ENCODE data around the gene LEPROT.

LEPROT gene

GRCh38 chr1:65412984-65413375 is 7.5 kb upstream of the LEPROT start:
- no peak for DNase-seq (ENCODE audit: insufficient read length, low spot score)

DNA sequence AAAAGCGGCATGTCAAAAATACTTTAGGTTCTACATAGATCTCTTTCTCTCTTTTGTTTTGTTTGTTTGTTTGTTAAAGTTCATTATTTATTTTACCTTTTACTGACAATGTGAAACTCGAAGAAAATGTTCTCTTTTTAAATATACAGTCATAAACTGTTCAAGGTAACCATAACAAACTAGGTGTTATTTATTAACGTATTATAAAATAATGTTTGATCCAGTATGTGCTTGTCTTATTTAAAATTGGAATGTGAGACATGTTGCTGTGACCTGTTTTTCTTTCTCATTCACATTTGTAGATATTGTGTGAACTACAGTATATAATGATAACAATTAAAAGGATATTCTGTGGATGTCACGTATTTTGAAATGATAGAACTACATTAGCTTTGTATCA is 5.9 kb upstream of the LEPROT start:
- no peak for DNase-seq (ENCODE audit: insufficient read length, low spot score)
- peak; percentile 51 for FAIRE-seq
- TF ChIP-seq, protein P1, sequence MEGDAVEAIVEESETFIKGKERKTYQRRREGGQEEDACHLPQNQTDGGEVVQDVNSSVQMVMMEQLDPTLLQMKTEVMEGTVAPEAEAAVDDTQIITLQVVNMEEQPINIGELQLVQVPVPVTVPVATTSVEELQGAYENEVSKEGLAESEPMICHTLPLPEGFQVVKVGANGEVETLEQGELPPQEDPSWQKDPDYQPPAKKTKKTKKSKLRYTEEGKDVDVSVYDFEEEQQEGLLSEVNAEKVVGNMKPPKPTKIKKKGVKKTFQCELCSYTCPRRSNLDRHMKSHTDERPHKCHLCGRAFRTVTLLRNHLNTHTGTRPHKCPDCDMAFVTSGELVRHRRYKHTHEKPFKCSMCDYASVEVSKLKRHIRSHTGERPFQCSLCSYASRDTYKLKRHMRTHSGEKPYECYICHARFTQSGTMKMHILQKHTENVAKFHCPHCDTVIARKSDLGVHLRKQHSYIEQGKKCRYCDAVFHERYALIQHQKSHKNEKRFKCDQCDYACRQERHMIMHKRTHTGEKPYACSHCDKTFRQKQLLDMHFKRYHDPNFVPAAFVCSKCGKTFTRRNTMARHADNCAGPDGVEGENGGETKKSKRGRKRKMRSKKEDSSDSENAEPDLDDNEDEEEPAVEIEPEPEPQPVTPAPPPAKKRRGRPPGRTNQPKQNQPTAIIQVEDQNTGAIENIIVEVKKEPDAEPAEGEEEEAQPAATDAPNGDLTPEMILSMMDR (IDR thresholded peaks at IDR 0.05; ENCODE audit: insufficient read depth, missing control alignments) = no peak

More at GRCh38 chr1:65412984-65413375, 7.5 kb upstream of the LEPROT start:
- no peak for FAIRE-seq
- TF ChIP-seq, protein P1 (IDR thresholded peaks at IDR 0.05; ENCODE audit: insufficient read depth, missing control alignments) = no peak

DNA sequence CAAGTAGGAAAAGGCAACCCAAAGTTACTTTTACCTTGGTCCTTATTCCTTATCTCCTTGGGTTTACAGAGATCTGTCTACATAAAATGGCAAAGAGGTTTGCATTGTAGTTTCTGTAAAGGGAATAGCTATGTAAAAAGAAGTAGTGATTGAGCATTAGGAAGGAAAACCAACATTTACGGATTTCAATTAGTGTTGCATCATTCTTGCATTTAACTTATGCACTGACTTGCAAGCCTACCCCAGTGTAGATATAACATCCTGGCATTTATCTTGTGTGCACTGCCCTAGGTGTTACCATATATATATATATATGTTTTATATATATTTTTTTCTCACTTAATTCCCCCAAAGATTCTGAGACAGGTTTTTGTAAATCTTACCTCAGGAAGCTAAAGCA is 3.7 kb upstream of the LEPROT start:
- TF ChIP-seq, protein P1 (IDR thresholded peaks at IDR 0.05; ENCODE audit: insufficient read depth, missing control alignments) = no peak
- FAIRE-seq = no peak
- DNase-seq (ENCODE audit: insufficient read length, low spot score) = no peak

DNA sequence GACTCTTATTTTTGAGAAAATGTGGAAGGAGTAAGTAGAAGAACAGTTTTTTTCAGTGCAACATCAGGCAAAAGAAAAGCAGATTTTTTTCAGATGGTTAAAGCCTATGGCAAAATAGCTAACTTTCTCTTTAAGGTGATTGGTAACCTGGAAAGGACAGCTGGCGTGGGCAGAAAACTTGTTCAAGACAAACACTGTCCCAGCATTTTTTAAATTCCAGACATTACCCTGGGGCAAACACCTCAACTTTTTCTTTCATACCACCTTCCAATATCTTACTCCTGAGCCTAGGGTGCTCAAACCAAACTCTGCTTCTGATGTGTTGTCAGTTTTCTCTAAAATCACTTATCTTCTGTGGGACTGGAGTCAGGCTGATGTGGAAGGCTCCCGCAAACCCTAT is 2.7 kb upstream of the LEPROT start:
- DNase-seq (ENCODE audit: insufficient read length, low spot score) (no peak), FAIRE-seq (no peak)
- TF ChIP-seq, protein P1 (IDR thresholded peaks at IDR 0.05; ENCODE audit: insufficient read depth, missing control alignments) = no peak

DNA sequence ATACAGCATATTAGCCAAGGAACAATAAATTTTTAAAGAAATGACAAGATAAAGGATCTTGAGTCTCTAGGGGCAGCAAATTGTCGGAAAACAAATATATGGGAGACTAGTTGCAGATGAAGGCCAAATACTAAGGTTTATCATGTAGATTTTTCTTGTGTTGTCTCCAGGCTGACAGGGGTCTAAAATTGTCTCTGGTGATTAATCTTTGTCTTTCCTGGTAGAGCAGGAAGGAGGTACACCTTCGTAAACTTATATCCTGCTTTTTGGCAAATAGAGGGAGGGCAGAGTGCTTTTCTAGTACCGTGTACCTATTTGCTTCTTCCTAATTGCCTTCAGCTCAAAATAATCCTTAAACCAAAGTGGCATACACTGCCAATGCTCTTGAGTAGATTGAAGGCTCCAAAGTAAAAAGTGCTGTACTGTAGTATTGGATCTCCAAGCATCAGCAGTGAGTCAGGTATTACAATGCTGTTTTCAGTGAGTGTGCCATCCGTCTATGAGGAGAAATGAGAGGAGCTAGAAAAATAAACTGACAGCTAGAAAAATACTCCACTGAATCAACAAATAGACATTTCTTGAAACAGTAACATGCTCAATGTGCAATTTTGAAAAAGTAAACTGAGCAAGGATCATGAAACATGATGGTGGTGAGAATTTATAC is 1.8 kb upstream of the LEPROT start:
- no peak for FAIRE-seq
- TF ChIP-seq, protein P1 (IDR thresholded peaks at IDR 0.05; ENCODE audit: insufficient read depth, missing control alignments) = no peak
- DNase-seq (ENCODE audit: insufficient read length, low spot score) = no peak

DNA sequence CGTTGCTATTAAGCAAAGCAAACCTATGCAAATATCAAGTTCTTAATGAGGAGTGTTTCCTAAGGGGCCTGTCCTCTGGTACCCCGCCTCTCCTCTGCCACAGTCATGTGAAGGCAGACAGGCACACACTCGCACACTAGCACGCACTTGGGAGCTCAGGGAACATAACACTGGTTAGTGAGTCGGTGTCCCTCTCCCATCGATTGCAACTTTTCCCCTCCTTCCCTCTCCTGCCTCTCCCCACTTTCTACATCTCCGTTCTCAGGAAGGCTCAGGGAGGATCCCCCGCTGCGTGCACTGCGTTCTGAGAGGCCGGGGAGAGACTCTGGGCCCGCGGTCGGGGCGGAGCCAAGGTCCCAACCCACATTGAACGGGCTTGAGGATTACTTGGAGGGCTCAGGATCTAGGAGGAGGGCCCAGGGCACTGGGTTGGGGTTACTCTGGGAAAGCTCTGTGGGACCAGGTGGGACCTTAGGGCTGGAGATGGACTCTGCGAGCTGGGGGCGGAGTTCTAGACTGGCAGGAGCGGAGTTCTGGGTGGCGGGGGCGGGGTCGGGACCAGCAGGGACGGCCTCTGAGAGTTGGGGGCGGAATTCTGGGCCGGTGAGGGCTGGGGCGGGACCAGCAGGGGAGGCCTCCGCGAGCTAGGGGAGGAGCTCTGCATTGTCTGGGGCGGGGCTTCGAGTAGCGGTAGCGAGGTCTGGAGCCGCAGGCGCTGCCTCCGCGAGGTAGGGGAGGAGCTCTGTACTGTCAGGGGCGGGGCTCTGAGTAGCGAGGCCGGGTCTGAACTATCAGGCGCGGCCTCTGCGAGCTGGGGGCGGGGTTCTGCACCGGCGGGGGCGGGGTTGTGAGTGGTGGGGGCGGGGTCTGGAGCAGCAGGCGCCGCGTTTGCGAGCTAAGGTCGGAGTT is 533 bp upstream of the LEPROT start:
- TF ChIP-seq, protein P1 (IDR thresholded peaks at IDR 0.05; ENCODE audit: insufficient read depth, missing control alignments) = no peak
- FAIRE-seq (no peak), DNase-seq (ENCODE audit: insufficient read length, low spot score) (peak; percentile 69)

Measured in D721Med (cell line).